Ecto neural progenitor cell (in vitro differentiated cells): ENCODE measurements around the gene SDK1.

ENCODE experiments used
- DNase-seq: peaks from one replicate; pipeline ENCODE4 v3.0.0-alpha.2; 2018; ENCODE audit warnings: low spot score

Gene SDK1

DNA sequence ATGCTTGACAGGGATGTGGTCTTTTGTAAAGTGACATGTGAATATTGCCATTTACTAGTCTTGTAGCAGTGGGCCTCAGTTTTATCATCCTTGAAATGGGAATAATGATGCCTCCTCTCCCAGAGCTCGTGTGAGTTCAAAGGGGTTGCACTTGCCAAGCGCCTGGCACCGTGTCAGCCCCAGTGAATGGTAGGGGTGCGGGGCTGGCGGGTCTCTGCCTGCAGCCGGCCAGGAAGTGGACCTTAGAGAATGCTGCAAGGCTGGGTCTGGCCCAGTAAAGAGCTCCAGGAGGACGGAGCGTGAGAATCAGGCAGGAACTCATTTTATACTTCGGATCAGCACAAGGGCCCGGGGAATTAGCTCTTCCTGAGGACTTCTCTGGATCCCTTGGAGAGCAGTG is 856.6 kb downstream of the SDK1 start:
- no peak for DNase-seq

DNA sequence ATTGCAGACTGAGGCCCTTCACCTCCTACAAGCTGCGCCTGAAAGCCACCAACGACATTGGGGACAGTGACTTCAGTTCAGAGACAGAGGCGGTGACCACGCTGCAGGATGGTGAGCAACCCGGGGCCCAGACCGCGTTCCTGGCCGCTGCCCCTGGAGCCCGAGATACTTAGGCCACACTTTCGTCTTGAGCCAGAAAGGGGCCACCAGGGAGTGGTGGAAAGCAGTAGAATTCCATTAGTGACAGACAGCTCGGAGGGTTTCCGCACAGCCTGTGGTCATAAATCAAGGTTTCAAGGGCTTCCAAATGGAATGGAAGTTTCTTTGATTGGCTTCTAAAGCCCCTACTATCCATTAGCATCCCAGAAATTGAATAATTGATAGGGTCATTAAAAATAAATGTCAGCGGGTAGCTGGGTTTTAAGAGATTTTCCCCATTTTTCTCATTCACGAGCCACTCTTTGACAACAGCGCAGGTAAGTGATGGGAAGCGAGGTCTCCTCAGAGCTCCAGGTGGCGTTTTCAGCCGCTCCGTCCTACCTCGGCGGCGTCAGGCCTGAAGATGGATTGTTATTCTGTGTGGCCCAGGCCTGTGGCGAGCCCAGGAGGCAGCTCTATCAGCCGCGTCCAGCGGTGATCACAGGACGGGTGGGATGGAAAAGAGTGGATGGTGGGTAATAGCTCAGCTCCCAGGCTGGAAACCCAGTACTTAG is 857.5 kb downstream of the SDK1 start:
- DNase-seq: no peak

DNA sequence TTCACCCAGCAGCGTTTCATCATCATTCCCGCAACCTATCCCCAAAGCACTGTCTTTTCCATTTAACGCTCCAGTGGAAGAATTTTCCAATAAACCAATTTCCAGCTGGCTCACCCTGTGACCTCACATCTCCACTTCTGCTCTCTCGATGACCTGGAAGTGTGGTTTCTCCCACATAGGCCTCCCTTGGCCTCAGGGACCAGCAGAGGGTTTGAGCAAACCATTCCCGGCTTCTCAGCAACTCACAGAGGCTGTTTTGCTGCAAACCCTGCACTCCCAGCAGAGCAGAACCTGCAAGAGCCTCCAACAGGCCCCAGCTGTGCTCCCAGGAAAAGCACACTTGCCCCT is 858.1 kb downstream of the SDK1 start:
- no peak for DNase-seq

DNA sequence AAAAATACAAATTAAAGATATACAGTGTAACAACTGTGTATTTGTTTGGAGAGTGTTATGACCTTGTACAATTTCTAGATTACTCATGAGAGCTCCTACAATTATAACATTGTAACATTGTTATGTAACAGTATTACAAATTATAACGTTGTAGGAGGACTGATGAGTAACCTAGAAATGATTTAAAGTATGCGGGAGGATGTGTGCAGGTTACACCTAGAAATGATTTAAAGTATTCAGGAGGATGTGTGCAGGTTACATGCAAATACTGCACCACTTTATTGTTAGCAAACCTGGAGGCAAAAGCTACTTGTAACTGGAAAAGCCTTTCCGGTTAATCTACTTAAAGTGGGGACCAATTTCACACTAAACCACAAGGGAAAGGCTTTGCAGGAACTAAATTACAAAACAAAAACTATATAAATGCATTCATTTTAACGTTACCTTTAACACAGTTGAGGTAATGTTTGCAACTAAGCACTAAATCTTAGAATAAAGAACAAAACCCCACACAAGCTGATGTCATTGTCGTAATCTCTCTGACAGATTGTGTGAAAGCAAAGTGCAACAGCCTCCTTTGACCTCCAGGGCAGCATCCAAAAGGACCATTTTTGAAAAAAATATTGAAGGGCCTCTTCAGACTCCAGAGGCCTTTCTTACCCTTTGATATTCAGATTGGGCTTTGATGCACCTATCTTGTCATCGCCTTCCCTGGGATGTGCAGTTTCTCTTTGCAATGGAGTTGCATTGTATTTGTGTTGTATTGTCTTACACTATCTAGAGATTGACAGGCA is 858.9 kb downstream of the SDK1 start:
- DNase-seq: no peak

DNA sequence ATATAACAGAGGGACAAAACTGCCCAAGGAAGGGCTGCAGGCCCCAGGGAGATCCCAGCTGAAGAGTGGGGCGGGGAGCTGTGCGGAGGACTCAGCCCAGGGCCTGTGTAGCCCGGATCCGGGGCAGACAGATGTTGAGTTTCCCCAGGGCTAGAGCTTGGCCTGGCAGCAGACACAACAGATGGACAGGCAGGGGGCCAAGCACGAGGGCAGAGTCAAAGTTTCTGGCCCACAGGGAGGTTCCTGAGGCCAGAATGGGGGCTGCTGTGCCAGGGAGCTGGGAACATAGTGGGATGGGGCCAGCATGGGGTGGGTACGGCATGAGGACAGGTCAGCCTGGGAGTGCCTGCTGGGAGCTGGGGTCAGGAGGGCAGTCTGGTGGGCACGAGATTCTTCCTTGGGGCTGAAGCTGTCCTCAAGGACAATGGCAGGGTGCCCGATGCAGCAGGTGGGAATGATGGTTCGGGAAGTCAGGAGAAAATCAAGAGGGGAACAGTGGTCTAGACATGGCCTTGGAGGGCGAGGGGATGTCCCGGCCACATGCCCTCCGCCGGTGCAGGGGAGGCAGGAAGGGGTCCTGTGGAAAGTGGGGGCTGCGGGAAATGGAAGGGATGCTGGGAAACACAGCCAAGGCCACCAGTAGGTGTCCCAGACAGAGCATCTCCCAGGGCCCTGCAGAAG is 862.0 kb downstream of the SDK1 start:
- DNase-seq: no peak

DNA sequence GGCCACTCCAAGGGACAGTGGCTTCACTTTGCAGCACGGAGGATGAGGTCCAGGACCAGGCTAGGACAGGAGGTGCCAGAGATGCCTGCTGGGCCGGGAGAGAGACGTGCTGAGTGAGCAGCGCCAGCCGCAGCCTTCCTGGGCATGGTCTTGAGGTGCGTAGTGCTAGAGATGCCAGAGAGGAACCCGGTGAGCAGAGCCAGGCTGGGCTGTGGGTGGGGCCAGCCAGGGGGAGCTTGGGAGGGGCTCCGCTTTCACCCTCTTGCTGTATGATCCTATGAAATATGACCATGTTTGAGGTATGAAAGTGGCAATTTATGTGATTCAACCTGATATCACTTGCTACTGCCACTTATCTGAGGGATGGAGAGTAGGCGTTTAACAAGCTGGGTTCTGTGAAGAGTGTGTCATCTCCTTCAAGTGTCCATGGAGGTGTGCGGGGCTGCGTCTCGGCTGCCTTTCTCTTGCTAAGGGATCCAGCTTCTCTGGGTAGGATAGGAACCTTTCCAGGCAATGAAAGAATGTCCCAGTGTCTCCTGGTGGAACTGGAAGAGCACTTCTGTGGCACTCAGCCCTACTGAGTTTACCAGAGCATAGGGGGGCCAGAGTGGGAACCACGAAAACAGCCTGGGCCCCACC is 862.6 kb downstream of the SDK1 start:
- DNase-seq: no peak

DNA sequence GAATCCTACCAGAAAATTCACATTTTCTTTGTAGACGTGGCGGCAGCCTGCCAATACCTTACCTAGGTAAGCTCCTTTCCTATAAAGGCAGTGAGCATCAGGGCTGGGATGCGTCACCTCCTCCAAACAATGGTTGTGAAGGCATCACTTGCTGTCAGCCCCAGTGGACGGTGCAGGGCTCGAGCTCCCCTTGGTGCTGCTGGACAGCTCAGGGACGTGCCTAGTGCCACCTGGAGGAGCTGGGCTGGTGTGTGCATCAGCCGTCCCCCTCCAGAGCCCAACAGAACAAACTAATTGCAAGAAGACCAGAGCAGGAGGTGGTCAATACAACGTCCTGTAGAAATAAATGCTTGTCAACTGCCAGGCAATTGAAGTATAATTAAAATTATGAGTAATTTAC is 863.5 kb downstream of the SDK1 start:
- no peak for DNase-seq

DNA sequence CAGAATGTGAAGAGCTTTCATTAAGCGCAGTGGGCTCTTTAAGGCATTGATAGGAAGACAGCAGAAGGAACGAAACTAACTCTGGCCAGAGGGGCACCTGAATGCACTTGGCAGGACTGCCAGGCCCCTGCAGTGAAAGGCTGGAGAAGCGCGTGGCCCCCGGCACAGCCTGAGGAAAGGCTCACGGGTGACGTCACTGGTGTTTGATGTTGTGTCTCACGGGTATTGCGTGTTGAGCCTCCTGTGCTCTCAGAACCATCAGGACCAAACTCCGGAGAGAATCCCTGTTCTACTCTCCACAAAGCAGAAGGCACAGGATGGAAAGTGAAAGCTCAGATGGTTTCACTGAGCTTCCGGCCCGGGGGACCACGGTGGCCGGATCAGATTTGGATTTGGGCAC is 865.3 kb downstream of the SDK1 start:
- DNase-seq: no peak

DNA sequence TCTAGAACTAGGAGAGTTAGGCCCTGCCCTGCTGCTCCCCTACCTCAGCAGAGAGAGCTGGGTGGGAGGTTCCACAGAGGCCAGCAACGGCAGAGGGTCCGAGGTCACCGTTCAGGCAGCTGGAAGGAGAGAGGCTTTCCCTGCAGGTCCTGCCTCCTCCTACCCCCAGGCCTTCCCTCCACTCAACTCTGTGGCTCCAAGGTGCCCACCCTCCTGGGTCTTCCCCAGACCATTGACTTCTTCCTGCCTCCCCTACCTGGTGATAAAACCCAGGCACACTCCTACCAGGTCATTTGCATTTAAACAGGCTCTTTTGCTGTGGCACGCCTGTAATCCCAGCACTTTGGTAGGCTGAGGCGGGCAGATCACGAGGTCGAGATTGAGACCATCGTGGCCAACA is 865.8 kb downstream of the SDK1 start:
- no peak for DNase-seq

DNA sequence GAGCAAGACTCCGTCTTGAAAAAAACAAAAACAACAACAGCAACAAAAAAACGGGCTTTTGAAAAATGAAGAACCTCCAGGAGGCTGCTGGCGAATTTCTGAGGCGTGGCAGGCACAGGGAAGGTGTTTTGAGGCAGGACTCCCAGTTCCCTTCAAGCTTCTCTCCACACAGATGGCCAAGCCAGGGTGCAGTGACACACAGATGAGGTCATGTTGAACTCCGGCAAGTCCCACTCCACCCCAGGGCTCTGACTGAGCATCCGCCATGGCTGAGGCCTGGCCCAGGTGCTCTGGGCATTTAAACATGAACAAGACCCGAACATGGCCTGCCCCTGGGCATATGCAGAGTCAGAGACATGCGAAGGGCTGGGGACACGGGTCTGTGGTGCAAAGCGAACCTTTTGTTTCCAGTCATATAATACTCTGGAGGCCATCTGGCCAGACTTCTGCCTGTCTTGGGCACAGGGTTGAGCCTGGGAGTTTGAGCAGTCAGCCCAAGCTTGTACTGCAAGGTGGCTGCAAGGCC is 866.4 kb downstream of the SDK1 start:
- no peak for DNase-seq

DNA sequence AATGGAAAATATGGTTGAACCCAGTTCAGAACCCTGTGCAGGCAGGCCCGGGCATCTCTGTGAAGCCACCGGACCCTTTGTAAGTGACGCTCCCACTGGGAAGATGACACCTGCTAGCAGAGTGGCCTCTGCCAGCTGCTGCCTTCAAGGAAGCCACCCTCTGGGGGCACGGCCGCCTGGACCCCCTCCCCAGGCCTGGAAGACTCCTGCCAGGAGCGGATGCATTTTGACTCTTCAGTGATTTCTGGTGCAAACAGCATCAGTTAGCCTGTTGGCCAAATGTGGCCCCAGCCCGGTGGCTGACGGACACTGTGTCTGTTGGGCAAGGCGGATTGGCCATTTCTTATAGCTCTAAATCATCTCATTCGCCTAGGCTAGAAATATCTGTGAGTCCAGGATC is 867.0 kb downstream of the SDK1 start:
- no peak for DNase-seq

DNA sequence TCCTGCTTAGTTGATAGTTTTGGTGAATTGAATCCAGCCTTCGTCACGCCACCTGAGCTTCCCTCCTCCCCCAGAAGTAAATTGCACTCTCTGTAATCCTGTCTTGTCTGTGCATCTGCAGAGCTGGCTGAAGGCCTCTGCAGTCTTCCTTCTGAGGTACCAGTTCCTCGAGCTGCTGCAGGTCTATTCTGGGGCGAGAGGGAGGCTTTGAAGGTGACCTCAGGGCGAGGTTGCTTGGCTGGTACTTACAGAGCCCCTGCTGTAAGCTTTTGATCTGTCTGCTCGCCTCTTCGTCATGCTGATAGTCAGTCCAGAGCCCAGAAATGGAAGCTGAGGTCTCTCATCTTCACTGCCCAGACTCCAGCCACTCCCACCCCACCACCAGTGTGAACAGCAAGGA is 867.5 kb downstream of the SDK1 start:
- DNase-seq: no peak

DNA sequence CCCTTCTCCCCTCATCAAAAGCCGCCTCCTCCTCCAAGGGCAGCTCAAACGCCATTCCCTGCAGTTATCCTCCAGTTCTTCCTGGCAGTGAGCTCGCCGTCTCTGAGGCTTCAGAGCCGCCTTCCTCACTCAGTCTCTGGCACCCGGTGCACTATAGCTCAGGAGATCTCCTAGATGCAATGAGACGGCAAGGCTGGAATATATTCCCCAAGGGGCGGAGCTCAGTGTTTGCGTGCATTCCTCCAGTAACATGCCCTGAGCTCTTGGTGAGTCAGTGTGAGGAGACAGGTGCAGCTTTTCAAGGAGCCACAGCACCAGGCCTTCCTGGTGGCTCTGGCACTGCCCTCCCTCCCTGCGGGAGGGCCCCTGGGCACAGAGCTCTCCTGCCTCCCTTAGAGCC is 868.4 kb downstream of the SDK1 start:
- DNase-seq: no peak

DNA sequence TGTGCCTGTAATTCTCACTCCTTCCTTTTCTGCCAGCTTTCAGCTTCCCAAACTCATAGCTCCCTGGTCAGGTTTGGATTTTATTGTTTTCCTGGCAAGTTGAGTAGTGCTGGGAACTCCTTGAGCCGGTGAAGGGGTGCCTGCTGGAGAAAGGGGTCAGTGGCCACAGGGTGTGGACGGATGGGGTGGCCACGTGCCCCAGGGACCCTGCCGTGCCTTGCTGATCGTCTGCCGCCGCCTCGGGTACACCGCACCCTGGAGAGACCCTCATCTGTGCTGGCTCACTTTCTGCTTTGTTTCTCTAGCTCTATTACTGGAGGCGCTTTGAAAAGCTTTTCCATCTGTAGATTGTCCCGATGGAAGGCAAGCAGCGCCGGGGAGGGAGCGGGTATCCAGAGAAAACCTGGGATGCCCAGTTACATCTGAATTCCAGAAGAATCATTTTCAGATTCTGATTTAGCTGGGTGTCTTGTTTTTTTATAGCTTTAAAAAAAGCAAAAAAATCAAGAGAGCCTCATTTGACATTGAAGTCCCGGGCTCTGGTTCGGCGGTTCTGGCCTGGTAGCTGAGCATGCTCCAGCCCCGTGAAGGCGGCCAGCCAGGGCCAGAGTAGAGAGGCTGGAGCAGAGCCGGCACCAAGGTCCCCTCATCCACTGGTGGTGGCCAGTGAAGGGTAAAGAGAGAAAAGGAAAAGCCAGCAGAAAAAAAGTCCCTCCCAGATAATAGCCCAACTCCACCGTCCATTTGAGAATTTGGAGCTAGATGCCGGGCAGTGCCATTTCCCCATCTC is 870.1 kb downstream of the SDK1 start:
- DNase-seq: no peak

DNA sequence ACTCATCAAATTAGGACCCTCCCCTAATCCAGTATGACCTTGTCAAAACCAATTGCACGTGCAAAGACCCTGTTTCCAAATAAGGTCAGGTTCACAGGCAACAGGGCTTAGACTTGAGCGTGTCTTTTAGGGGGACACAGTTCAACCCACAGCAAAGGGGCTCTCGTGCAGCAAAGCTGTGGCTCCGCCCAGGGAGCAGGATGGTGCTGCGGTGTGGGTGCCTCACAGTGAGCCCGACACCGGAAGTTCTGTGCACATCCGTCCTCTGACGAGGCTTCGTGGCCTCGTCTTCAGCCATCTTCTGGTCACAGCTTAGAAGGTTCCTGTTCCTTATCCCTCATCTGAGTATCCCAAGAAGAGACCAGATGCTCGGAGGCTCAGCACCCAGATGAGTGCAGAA is 871.8 kb downstream of the SDK1 start:
- DNase-seq: no peak

DNA sequence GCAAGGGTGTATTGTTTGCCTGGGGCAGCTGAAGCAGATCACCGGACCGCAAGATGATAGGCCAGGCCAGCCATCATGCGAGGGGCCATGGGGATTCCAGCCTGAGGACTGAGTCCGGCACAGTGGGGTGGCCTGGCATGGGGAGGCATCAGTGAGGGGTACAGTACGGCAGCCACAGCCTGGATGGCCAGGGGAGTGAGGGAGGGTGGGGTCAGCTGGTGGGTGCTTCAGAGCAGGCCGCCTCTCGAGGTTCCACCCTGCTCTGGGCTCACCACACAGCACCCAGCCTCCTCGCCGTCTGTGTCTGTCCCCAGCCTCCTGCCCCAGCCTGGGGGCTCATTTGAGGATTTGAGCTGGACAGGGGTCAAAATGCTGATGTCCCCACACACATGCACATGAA is 872.6 kb downstream of the SDK1 start:
- DNase-seq: no peak

DNA sequence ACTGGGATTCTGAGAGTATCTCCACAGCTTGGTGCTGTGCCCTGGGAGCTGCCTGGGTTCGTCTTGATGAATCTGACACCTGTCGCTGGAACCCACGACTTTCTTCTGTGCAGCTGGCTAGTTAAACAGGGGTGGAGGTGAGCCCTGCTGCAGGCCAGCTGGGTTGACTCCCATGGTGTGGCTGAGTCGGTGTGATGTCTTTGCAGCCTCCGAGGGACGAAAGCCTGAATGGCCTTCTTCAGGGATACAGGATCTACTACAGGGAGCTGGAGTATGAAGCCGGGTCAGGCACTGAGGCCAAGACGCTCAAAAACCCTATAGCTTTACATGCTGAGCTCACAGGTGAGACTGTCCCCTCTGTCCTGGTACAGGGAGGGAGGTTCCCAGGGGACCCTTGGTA is 873.0 kb downstream of the SDK1 start:
- DNase-seq: no peak

DNA sequence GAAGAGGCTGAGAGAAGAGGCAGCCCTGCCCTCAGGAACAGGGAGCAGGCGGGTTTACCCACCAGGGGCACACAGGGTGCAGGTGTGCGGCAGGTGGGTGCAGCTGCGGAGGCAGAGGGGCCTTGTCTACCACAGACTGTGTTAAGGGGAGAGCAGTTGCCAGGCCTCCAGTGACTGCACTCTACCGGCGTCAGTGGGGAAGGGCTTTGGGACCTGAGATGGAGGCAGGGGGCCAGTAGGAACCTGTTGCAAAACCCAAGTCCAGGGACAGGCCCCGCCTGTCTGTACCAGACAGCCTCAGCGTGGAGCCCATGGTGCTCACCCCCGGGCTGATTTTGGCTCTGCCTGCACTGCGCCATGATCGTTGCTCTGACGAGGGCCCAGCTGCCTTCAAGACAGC is 873.4 kb downstream of the SDK1 start:
- no peak for DNase-seq

DNA sequence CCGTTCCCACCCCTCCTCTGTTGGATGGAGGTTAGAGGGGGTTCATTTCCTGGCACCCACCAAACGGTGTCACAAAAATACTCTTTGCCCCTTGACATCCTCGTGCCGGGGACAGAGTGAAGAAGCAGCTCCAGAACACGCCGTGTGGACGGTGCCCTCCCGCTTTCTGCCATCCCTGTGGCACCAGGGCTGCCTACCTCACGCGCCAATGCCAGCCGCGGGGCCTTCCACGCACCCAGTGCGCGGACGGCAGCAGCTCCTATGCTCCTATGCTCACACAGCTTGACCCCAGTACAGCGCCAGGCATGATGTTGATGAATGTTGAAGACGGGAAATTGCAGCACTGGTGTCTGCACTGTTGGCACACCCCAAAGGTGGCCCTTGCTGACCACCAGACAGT is 873.8 kb downstream of the SDK1 start:
- DNase-seq: no peak

DNA sequence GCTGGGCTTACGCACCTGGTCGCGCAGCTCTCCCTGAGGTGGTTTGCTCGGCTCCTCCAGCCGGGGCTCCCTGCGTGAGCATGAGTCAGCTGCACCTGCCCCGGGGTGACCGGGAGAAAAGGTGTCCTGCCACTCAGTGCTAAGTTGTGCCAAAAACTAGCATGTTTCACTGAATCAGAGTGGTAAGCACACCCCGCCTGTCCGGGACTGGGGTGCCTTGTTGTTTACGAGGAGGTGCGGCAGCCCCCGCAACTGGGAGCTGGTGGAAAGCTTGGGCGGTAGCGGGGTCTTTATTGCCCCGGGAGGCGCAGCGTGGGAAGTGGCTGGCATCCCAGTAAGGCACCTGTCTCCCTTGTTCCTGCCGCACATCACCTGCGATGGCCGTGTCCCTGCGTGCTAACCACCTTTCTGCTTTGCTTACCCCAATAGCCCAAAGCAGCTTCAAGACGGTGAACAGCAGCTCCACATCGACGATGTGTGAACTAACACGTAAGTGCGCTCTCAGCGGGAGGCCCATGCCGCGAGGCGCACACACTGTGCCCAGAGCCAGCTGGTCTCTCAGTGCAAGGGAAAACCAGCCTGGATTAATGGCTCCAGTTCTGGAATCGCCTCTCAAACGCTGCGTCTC is 874.4 kb downstream of the SDK1 start:
- no peak for DNase-seq

DNA sequence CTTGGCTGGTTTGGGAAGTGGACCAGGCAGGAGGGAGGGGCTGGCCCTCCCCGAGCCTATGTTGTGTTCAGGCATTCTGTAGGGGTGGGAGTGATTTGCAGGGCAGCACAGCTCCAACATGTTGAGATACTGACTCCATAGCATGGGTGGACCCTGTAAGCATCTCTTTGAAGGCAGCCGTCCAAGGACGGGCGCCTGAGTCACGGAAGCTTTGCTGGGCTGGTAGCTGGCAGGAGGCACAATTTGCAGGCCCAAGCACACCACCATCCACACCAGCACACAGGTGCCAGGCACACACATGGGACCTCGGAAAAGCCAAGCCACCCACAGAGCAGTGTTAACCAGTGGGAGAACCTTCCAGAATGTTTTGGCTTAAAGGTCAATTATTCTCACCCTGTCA is 875.9 kb downstream of the SDK1 start:
- no peak for DNase-seq
